H1 (cell line): ENCODE measurements around the gene TAF10. TPM values are rescaled to one million over a fixed set of nuclear protein-coding genes. Genes with fewer than 3 reads are reported as not detected.
A peak's percentile ranks its signal among the peaks of the same experiment; 100 is the strongest.

ENCODE experiments used
- ASH2L ChIP-seq: fragments of 200-600, 300-600 bp; sonication (generic); IDR thresholded peaks from one replicate; pipeline ENCODE4 v1.7.1; 2017; ENCODE audit warnings: low read length
- CBX8 ChIP-seq: fragments of 300-800, 300-1000 bp; sonication (generic); IDR thresholded peaks from 2 replicates; pipeline ENCODE4 v1.7.1; 2016; ENCODE audit warnings: low read depth, low read length, borderline replicate concordance
- JUND ChIP-seq: IDR thresholded peaks from 2 replicates; pipeline ENCODE4 v1.6.1; 2011; ENCODE audit warnings: mild to moderate bottlenecking, improper control_type of control experiment, low read length
- KDM4A ChIP-seq: IDR thresholded peaks from one replicate; pipeline ENCODE4 v1.7.1; 2012; ENCODE audit warnings: low read depth, mild to moderate bottlenecking, moderate library complexity, low read length, inconsistent platforms; ENCODE audit not compliant: severe bottlenecking
- PHF8 ChIP-seq: fragments of 200-600 bp; sonication (generic); conservative IDR thresholded peaks from 2 replicates; pipeline ENCODE4 v1.7.1; 2012; ENCODE audit warnings: low read depth, mild to moderate bottlenecking, inconsistent platforms, low read length, moderate library complexity
- RBBP5 ChIP-seq: IDR thresholded peaks from 2 replicates; pipeline ENCODE4 v1.7.1; 2012; ENCODE audit warnings: low read depth, mild to moderate bottlenecking, inconsistent platforms, low read length, moderate library complexity, borderline replicate concordance
- RNF2 ChIP-seq: fragments of 200-900, 300-1000 bp; sonication (generic); IDR thresholded peaks from 2 replicates; pipeline ENCODE4 v1.7.1; 2016; ENCODE audit warnings: borderline replicate concordance, low read depth, mild to moderate bottlenecking, antibody characterized with exemption, low read length; ENCODE audit not compliant: poor library complexity, severe bottlenecking; ENCODE audit errors: missing control alignments
- TCF12 ChIP-seq: IDR thresholded peaks from 2 replicates; pipeline ENCODE4 v1.6.1; 2011; ENCODE audit warnings: low read depth, mild to moderate bottlenecking, low read length
- polyA plus RNA-seq, 7 experiments: library from polyadenylated mRNA; depleted of rRNA in 3 of 7; stranded (reverse) in 5 of 7; unstranded in 2 of 7; fragments of >200 nt in 5 of 7; fragments of 200-250 nt in 2 of 7; gene quantifications; 1 replicate in 5 of 7; 2 replicates in 1 of 7; 4 replicates in 1 of 7; pipeline versions ENCODE4 v1.2.1 to v1.2.3, GENCODE V29; 2011 to 2013; ENCODE audit warnings: missing spikeins in 2 of 7, mixed read lengths in 2 of 7
- total RNA-seq: library from RNA; stranded (reverse); fragmentation: NEBNext Ultra II Directional; extraction: Animal tissue kit (Norgen Biotek cat#: 25700); gene quantifications from 2 replicates; pipeline ENCODE4 v1.2.1, GENCODE V29; 2021

TAF10 gene
- total and polyA plus RNA-seq, 2 of the 8 experiments (the other 6 are each of a cell fraction or from before 2014, with no cell fraction given): 128 to 213 TPM

GRCh38 chr11:6655790-6656583 lies 44.0 kb upstream of the TAF10 start, which contains the start of gene DCHS1 (continued):
- TF ChIP-seq RBBP5: peak; percentile 85; the same call in 1 of the 2 replicates
- peak; percentile 70 for TF ChIP-seq ASH2L
- no peak for TF ChIP-seq CBX8
- TF ChIP-seq KDM4A: peak; percentile 60
- TF ChIP-seq RNF2: no peak
- no peak for TF ChIP-seq PHF8
- no peak for TF ChIP-seq TCF12
- TF ChIP-seq JUND: no peak
